GM10266 (cell line): ENCODE results near the gene ADGRV1.

Experiments used
- DNase-seq: peaks from one replicate; pipeline ENCODE4 v3.0.0; 2012; ENCODE audit errors: extremely low spot score
- CTCF ChIP-seq: IDR thresholded peaks from 2 replicates; pipeline ENCODE4 v1.5.1; 2012; ENCODE audit warnings: mild to moderate bottlenecking, low read depth; ENCODE audit not compliant: control insufficient read depth, insufficient read depth; ENCODE audit errors: missing control alignments

The ADGRV1 gene

DNA sequence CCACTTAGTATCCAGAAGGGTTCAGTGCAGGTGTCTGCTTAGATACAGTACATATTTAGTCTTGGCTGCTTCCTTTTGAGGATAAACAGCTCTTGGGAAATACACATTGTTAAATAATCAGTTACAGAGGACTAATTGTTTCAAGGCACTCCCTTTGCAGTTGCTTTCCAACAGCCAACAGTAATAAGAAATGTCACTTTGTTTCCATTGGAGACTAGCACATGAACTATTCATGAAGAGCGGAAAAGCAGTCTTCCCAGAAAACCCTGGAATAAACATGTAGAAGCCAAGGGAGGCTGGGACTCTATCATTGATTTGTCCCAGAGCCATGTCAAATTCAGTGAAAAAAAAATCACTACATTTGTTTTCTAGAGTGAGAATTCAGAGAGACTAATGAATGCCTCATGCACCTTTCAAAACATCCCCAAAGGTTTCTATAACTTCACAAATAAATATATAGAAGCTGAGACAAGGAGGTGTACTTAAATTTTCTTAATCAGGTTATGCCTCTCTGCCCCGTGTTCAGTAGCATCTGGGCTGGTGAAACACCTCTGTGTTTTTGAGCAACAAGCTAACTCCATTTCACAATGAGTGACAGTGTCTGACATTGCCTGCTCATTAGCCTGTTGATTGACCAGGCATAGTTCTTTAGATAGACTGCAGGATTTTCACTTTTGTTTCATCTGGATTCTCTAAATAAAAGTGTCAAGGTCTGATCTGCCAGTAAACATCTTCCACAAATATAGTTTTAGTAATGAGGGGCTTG, 553.1 kb downstream of the ADGRV1 start:
- no peak for DNase-seq
- TF ChIP-seq CTCF: no peak

DNA sequence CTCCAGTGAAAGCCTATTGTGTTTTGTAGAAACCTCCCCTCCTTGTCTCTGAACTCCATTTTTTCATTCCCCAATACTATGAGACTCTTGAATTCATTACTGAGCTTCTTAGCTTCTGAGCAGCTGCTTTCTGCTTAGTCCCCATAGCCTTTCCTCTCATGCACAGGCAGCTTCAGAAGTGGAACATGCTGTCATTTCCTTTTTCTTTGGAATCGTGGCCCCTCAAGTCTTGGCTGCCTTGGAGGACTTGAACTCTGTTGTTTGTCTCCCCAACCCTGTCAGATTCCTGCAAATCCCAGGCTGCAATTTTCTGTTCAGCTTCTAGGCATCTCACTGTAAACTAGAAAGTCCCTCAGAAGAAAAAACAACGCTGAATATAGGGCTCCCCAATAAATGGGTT, 556.1 kb downstream of the ADGRV1 start:
- TF ChIP-seq CTCF: no peak
- no peak for DNase-seq

- TF ChIP-seq CTCF: no peak
- DNase-seq: no peak
Observed at GRCh38 chr5:91118354-91118753, 559.8 kb downstream of the ADGRV1 start.

GRCh38 chr5:91118796-91119195, 560.2 kb downstream of the ADGRV1 start:
- DNase-seq: no peak
- TF ChIP-seq CTCF: no peak

DNA sequence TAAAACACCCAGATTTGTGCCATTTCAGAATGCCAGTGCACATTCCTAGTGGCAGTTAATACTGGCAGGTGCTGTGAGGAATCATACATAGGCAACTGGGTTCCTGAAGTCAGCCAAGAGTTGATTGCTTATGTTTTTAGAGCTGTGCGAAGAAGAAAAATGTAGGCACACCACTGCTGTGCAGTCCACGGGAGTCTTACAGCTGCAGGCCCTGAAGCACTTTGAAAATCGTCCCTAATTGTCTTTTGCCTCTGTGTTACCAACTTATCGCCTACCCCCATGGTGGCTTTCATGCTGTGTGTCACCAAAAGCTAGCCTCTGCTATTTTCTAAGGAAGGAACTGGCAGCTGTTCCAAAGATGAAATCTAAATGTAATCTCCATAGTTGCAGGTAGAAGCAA, 560.6 kb downstream of the ADGRV1 start:
- DNase-seq: no peak
- no peak for TF ChIP-seq CTCF

GRCh38 chr5:91119981-91120850, 561.6 kb downstream of the ADGRV1 start:
- no peak for DNase-seq
- TF ChIP-seq CTCF: no peak
